ENCODE results near the gene BCL3. TPM values are rescaled to one million over a fixed set of nuclear protein-coding genes. Genes with fewer than 3 reads are reported as not detected.

The BCL3 gene
- total and polyA plus RNA-seq, 10 of the 15 experiments (the other 5 are each of a cell fraction or from before 2014, with no cell fraction given), result 0.55 to 22.7 (median 3.6) TPM

DNA sequence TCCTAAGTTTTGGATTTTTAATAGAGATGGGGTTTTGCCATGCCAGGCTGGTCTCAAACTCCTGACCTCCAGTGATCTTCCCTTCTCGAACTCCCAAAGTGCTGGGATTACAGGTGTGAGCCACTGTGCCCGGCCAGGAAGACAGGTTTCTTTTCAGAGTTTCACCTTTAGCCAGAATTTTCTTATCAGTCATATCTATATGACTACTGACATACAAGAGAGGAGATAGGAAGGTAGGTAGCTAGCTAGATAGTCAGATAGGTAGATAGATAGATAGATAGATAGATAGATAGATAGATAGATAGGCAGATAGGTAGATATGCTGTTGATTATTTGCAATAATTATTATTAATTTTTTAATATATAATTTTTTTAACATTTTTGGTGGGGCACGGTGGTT is 36.8 kb downstream of the BCL3 start (continued):
- TF ChIP-seq, protein P1, sequence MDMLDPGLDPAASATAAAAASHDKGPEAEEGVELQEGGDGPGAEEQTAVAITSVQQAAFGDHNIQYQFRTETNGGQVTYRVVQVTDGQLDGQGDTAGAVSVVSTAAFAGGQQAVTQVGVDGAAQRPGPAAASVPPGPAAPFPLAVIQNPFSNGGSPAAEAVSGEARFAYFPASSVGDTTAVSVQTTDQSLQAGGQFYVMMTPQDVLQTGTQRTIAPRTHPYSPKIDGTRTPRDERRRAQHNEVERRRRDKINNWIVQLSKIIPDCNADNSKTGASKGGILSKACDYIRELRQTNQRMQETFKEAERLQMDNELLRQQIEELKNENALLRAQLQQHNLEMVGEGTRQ (IDR thresholded peaks at IDR 0.05; ENCODE audit: borderline replicate concordance, low read depth, low read length), result no peak
- no peak for TF ChIP-seq NBN (IDR thresholded peaks at IDR 0.05)
- no peak for TF ChIP-seq ZNF687 (IDR thresholded peaks at IDR 0.05)
- TF ChIP-seq ZBED1 (IDR thresholded peaks at IDR 0.05; ENCODE audit: borderline replicate concordance), result no peak
- no peak for TF ChIP-seq EED (IDR thresholded peaks at IDR 0.05; ENCODE audit: low read depth)
- TF ChIP-seq REST (IDR thresholded peaks at IDR 0.05; ENCODE audit: low read depth, low read length), result no peak
- no peak for TF ChIP-seq ZNF622 (IDR thresholded peaks at IDR 0.05)
- TF ChIP-seq, protein P2, sequence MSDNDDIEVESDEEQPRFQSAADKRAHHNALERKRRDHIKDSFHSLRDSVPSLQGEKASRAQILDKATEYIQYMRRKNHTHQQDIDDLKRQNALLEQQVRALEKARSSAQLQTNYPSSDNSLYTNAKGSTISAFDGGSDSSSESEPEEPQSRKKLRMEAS (IDR thresholded peaks at IDR 0.05; ENCODE audit: low read depth, low read length), result no peak
